GM21786 (cell line): ENCODE measurements around the gene MAU2.
"Not testable (repeated sequence)": the region's sequence is repeated elsewhere in the genome, so short reads cannot be mapped to it uniquely, and the experiment has no call there.

Source experiments
- ATAC-seq: cut with Tn5 transposase; IDR thresholded peaks from one replicate; pipeline ENCODE4 v1.9.1; 2021; ENCODE audit not compliant: unreplicated experiment

MAU2 gene

GRCh38 chr19:19380316-19380715 is 59.7 kb downstream of the MAU2 start:
- ATAC-seq: not testable (repeated sequence)

GRCh38 chr19:19381007-19381926 is 60.6 kb downstream of the MAU2 start:
- no peak for ATAC-seq

- no peak for ATAC-seq
These were observed 61.5 kb downstream of the MAU2 start for GRCh38 chr19:19382118-19382517.

GRCh38 chr19:19384486-19384885 is 63.9 kb downstream of the MAU2 start:
- ATAC-seq: no peak

GRCh38 chr19:19385131-19385895 is 64.7 kb downstream of the MAU2 start:
- peak; percentile 92 for ATAC-seq

GRCh38 chr19:19385896-19386869 is 65.6 kb downstream of the MAU2 start:
- ATAC-seq: no peak

GRCh38 chr19:19387108-19387507 is 66.5 kb downstream of the MAU2 start:
- no peak for ATAC-seq

- ATAC-seq: no peak
These were observed 68.2 kb downstream of the MAU2 start for GRCh38 chr19:19388568-19389555.

- ATAC-seq: not testable (repeated sequence)
These were observed 69.1 kb downstream of the MAU2 start for GRCh38 chr19:19389683-19390082.

GRCh38 chr19:19394333-19394732 is 73.7 kb downstream of the MAU2 start:
- ATAC-seq: not testable (repeated sequence)

GRCh38 chr19:19399733-19400433 is 79.3 kb downstream of the MAU2 start:
- ATAC-seq: no peak

- ATAC-seq: no peak
These were observed 82.2 kb downstream of the MAU2 start for GRCh38 chr19:19402656-19403372.

- no peak for ATAC-seq
These were observed 82.8 kb downstream of the MAU2 start for GRCh38 chr19:19403373-19403901.

GRCh38 chr19:19404879-19405860 is 84.5 kb downstream of the MAU2 start, which contains the start of gene GATAD2A:
Gene GATAD2A, plus strand, starts transcription at chr19:19405675. Its CDS starts 59,671 bp downstream, at chr19:19465346.
- ATAC-seq: peak; percentile 75

- no peak for ATAC-seq
These were observed 85.6 kb downstream of the MAU2 start for GRCh38 chr19:19405971-19406877.
